Astrocyte of the spinal cord (primary cell): ENCODE measurements around the gene DDX43.

Source experiments
- DNase-seq: peaks from one replicate; pipeline ENCODE4 v3.0.0; 2011; ENCODE audit warnings: low read depth, low spot score
- H3K4me3 ChIP-seq: 2 replicates; pipeline ENCODE4 v1.5.1; 2011; ENCODE audit warnings: low read depth, mild to moderate bottlenecking, low read length, moderate library complexity
- CTCF ChIP-seq: IDR thresholded peaks from 2 replicates; pipeline ENCODE4 v1.5.1; 2012; ENCODE audit warnings: low read depth, mild to moderate bottlenecking, low read length, inconsistent platforms
- in situ Hi-C: cut with HindIII; loops from 2 replicates; pipeline ENCODE4 v1.10.0; 2017; ENCODE audit warnings: low sequenced_read_pairs

The DDX43 gene

DNA sequence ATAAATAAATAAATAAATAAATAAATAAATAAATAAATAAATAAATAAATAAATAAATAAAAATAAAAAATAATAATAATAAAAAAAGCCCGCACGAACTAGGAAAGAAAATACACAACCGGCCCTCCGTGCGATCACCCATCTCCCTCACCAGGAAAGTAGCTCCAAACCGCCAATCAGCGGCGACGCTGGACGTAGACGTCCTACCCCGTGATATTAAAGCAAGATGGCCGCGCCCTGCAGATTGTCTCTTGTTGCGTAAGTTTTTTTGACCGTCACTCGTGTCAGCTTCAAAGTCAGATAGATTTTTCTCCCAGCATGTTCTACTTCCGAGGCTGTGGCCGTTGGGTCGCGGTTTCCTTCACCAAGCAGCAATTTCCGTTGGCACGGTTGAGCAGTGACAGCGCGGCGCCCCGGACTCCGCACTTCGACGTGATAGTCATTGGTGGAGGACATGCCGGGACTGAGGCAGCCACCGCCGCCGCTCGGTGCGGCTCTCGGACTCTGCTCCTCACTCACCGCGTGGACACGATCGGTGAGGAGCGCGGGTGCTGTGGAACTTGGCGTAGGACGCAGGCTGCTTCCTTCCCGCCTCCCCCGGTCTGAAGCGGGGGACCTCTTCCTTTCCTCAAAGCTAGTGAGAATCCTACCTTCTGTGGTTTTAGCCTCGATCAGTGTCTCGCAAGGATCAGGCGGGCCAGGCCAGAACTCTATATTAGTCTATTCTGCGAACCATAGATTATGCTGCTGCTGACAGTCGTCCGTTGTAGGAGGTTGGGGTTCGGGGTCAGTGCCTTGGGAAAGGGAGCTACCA is 67.1 kb downstream of the DDX43 start, which contains the start of gene MTO1:
MTO1 (plus strand) TSS at position 201 of the 814 bp plus-strand sequence; CDS start at position 319, 118 bp downstream.
- in situ Hi-C loops, result no loop called here
- peak within 1 kb of the TSS; percentile 88 for H3K4me3 ChIP-seq
- TF ChIP-seq CTCF, result no peak
- peak; percentile 93 for DNase-seq
